HCT116 (cell line): ENCODE measurements around the gene NRAP. TPM values are rescaled to one million over a fixed set of nuclear protein-coding genes. Genes with fewer than 3 reads are reported as not detected.

Experiments used
- ATAC-seq: fragments of 200-7000 bp; cut with Tn5 transposase; 2 replicates; pipeline ENCODE4 v1.9.1; 2020; ENCODE audit warnings: mild to moderate bottlenecking, moderate library complexity
- BruUV-seq: library from RNA; stranded (reverse); fragments of 400-500 nt; replicated peaks from 2 replicates; lab custom pipeline; 2021; lab: Mats Ljungman, UMichigan
- CTCF ChIA-PET: fragments of 300-600 bp; sonication (Branson Sonifier 250); formaldehyde crosslinking; loops from one replicate; lab custom pipeline; 2021; ENCODE audit warnings: antibody characterized with exemption; lab: Charles Lee
- POLR2A ChIA-PET: fragments of 300-600, 350-600 bp; sonication (Branson Sonifier 250); formaldehyde crosslinking; loops from one replicate; lab custom pipeline; 2021; ENCODE audit warnings: antibody characterized with exemption; lab: Charles Lee
- RAD21 ChIA-PET, 2 experiments: fragments of 300-600 bp; sonication (Branson Sonifier 250); formaldehyde crosslinking; loops; one replicate each; lab custom pipeline; 2023; ENCODE audit warnings: low total read pairs in 2 of 2; ENCODE audit not compliant: uncharacterized antibody in 2 of 2, unreplicated experiment in 2 of 2, low non-redundant PET in 1 of 2; lab: Charles Lee
- DNase-seq: peaks from one replicate; pipeline ENCODE4 v3.0.0-alpha.2; 2010; ENCODE audit warnings: low read depth, low spot score
- H2AFZ ChIP-seq: fragments of 200-600 bp; shearing (Covaris generic), sonication (generic); 2 replicates; pipeline ENCODE4 v1.6.1; 2017; ENCODE audit warnings: low read depth, mixed run types, mixed read lengths, antibody characterized with exemption, low read length; ENCODE audit not compliant: poor library complexity, severe bottlenecking
- H3K27ac ChIP-seq: 2 replicates; pipeline ENCODE4 v1.5.1; 2012; ENCODE audit warnings: low read depth, low read length
- H3K27me3 ChIP-seq: fragments of 200-600 bp; sonication (generic); 2 replicates; pipeline ENCODE4 v1.6.1; 2016; ENCODE audit warnings: mixed run types, low read length, mixed read lengths; ENCODE audit not compliant: insufficient read depth
- H3K36me3 ChIP-seq, 2 experiments: fragments of 200-500 bp in 1 of 2; fragments of 200-600 bp in 1 of 2; sonication (Bioruptor generic) in 1 of 2; sonication (generic) in 1 of 2; 2 replicates each; pipeline versions ENCODE4 v1.5.1 to v1.6.1; 2014 to 2016; ENCODE audit warnings: low read length in 2 of 2, inconsistent platforms in 1 of 2, mixed read lengths in 1 of 2, mixed run types in 1 of 2; ENCODE audit not compliant: insufficient read depth in 2 of 2, control insufficient read depth in 1 of 2
- H3K4me1 ChIP-seq, 2 experiments: fragments of 200-600 bp in 1 of 2; sonication (generic) in 1 of 2; 2 replicates each; pipeline versions ENCODE4 v1.5.1 to v1.6.1; 2012 to 2017; ENCODE audit warnings: low read length in 2 of 2, inconsistent platforms in 1 of 2, mild to moderate bottlenecking in 1 of 2, mixed read lengths in 1 of 2, mixed run types in 1 of 2, moderate library complexity in 1 of 2; ENCODE audit not compliant: insufficient read depth in 2 of 2, control insufficient read depth in 1 of 2
- H3K4me2 ChIP-seq: fragments of 200-600 bp; sonication (generic); 2 replicates; pipeline ENCODE4 v1.6.1; 2017; ENCODE audit warnings: mixed run types, low read length, mixed read lengths
- H3K4me3 ChIP-seq, 2 experiments: fragments of 200-600 bp in 1 of 2; sonication (generic) in 1 of 2; replicated peaks in 1 of 2; 2 replicates each; pipeline ENCODE4 v1.5.1; 2011 to 2016; ENCODE audit warnings: low read length in 2 of 2, control low read depth in 1 of 2, low read depth in 1 of 2, mild to moderate bottlenecking in 1 of 2, mixed read lengths in 1 of 2, mixed run types in 1 of 2
- H3K79me2 ChIP-seq: fragments of 200-600 bp; sonication (generic); 2 replicates; pipeline ENCODE4 v1.6.1; 2017; ENCODE audit warnings: mild to moderate bottlenecking, mixed run types, low read length, moderate library complexity, mixed read lengths; ENCODE audit not compliant: insufficient read depth
- H3K9ac ChIP-seq: fragments of 200-600 bp; sonication (generic); 2 replicates; pipeline ENCODE4 v1.6.1; 2016; ENCODE audit warnings: low read length, mixed read lengths
- H3K9me2 ChIP-seq: fragments of 200-600 bp; sonication (generic), shearing (Covaris generic); 2 replicates; pipeline ENCODE4 v1.6.1; 2017; ENCODE audit warnings: mixed run types, mild to moderate bottlenecking, moderate library complexity; ENCODE audit not compliant: insufficient read depth
- H3K9me3 ChIP-seq, 2 experiments: fragments of 200-500 bp in 1 of 2; fragments of 200-600 bp in 1 of 2; sonication (Bioruptor generic) in 1 of 2; sonication (generic) in 1 of 2; 2 replicates each; pipeline ENCODE4 v1.6.1; 2014 to 2017; ENCODE audit warnings: low read length in 2 of 2, mixed read lengths in 2 of 2, inconsistent platforms in 1 of 2, low read depth in 1 of 2, mild to moderate bottlenecking in 1 of 2, mixed run types in 1 of 2, moderate library complexity in 1 of 2; ENCODE audit not compliant: control insufficient read depth in 1 of 2, insufficient read depth in 1 of 2
- H4K20me1 ChIP-seq: fragments of 200-600 bp; sonication (generic), shearing (Covaris generic); 2 replicates; pipeline ENCODE4 v1.6.1; 2017; ENCODE audit warnings: mixed run types, mild to moderate bottlenecking, moderate library complexity; ENCODE audit not compliant: insufficient read depth
- ATF3 ChIP-seq: IDR thresholded peaks from 2 replicates; pipeline ENCODE4 v1.6.1; 2012
- CTCF ChIP-seq, 3 experiments: fragments of 200-600 bp in 1 of 3; sonication (generic) in 1 of 3; IDR thresholded peaks in 2 of 3; conservative IDR thresholded peaks in 1 of 3; 2 replicates each; pipeline ENCODE4 v1.5.1; 2012 to 2017; ENCODE audit warnings: low read depth in 2 of 3, low read length in 2 of 3, antibody characterized with exemption in 1 of 3, borderline replicate concordance in 1 of 3, control low read depth in 1 of 3, mild to moderate bottlenecking in 1 of 3, mixed read lengths in 1 of 3, mixed run types in 1 of 3, moderate library complexity in 1 of 3; ENCODE audit not compliant: insufficient read depth in 1 of 3
- EZH2 ChIP-seq: fragments of 200-600 bp; sonication (generic); IDR thresholded peaks from 2 replicates; pipeline ENCODE4 v1.6.1; 2017; ENCODE audit warnings: antibody characterized with exemption, mixed run types
- POLR2A ChIP-seq: IDR thresholded peaks from 2 replicates; pipeline ENCODE4 v1.7.0; 2011; ENCODE audit warnings: borderline replicate concordance; ENCODE audit not compliant: insufficient read depth, insufficient read length; ENCODE audit errors: extremely low read depth
- POLR2AphosphoS5 ChIP-seq: IDR thresholded peaks from 2 replicates; pipeline ENCODE4 v1.6.1; 2011; ENCODE audit warnings: mild to moderate bottlenecking, low read depth, low read length, moderate library complexity
- RAD21 ChIP-seq: IDR thresholded peaks from 2 replicates; pipeline ENCODE4 v1.6.1; 2012; ENCODE audit warnings: low read depth, mild to moderate bottlenecking
- SP1 ChIP-seq: IDR thresholded peaks from 2 replicates; pipeline ENCODE4 v1.6.1; 2012; ENCODE audit warnings: low read depth
- TCF7L2 ChIP-seq: IDR thresholded peaks from 2 replicates; pipeline ENCODE4 v1.7.0; 2011; ENCODE audit warnings: borderline replicate concordance, inconsistent platforms; ENCODE audit not compliant: insufficient read depth, insufficient read length; ENCODE audit errors: extremely low read depth
- ZBTB33 ChIP-seq: IDR thresholded peaks from 2 replicates; pipeline ENCODE4 v1.6.1; 2011; ENCODE audit warnings: mild to moderate bottlenecking, low read length, moderate library complexity; ENCODE audit not compliant: insufficient replicate concordance; ENCODE audit errors: extremely low read depth
- intact Hi-C: fragments of 100-400 bp; cut with micrococcal nuclease; formaldehyde crosslinking; loops from 2 replicates; pipeline ENCODE4 v1.10.0; 2022
- total RNA-seq: library from RNA; stranded (reverse); gene quantifications from one replicate; pipeline ENCODE4 v1.2.1, GENCODE V29; 2021; ENCODE audit not compliant: unreplicated experiment

NRAP gene
- total RNA-seq, 1 experiment from 2014 or later, result not detected

GRCh38 chr10:113603057-113603777 is 60.6 kb downstream of the NRAP start:
- H3K27ac ChIP-seq, result no peak overlapping the region
- ATAC-seq, result no peak
- H3K9me2 ChIP-seq, result no peaks in the 10 kb centered on the region
- H3K4me1 ChIP-seq, result no peaks in the 10 kb centered on the region
- no peaks in the 10 kb centered on the region for H3K36me3 ChIP-seq
- no peaks in the 10 kb centered on the region for H3K9me3 ChIP-seq
- BruUV-seq, result no TSS peak
- ChIA-PET POLR2A (no interaction called here), RAD21 (no interaction called here)
- no peaks in the 10 kb centered on the region for H4K20me1 ChIP-seq
- H3K9ac ChIP-seq, result no peak overlapping the region
- intact Hi-C loops, result no loop called here
- no peak overlapping the region for H3K4me2 ChIP-seq
- DNase-seq, result no peak
- H3K4me3 ChIP-seq, result no peak overlapping the region
- H2AFZ ChIP-seq, result no peak overlapping the region
- TF ChIP-seq ZBTB33 (no peak), TCF7L2 (no peak), EZH2 (no peak), POLR2A (no peak), RAD21 (no peak), POLR2AphosphoS5 (no peak), ATF3 (no peak), CTCF (IDR thresholded peaks at IDR 0.05 in 2 of 3, conservative IDR thresholded peaks at IDR 0.05 in 1 of 3; ENCODE audit: borderline replicate concordance in 1 of 3, insufficient read depth in 1 of 3, low read depth in 2 of 3, low read length in 2 of 3) (no peak), SP1 (no peak)
- TF ChIP-seq, all 23 proteins: peak for 0
- CTCF ChIA-PET, result no interaction called here
- Histone ChIP-seq H3K79me2 (no peaks in the 10 kb centered on the region), H3K27me3 (peaks cover 27% of the 10 kb centered on the region)
